CD1c-positive myeloid dendritic cell (primary cell): ENCODE results near the gene TMEM115.

Experiments
- DNase-seq: peaks from one replicate; pipeline ENCODE4 v3.0.0-alpha.2; 2016; ENCODE audit errors: extremely low spot score

Gene TMEM115

DNA sequence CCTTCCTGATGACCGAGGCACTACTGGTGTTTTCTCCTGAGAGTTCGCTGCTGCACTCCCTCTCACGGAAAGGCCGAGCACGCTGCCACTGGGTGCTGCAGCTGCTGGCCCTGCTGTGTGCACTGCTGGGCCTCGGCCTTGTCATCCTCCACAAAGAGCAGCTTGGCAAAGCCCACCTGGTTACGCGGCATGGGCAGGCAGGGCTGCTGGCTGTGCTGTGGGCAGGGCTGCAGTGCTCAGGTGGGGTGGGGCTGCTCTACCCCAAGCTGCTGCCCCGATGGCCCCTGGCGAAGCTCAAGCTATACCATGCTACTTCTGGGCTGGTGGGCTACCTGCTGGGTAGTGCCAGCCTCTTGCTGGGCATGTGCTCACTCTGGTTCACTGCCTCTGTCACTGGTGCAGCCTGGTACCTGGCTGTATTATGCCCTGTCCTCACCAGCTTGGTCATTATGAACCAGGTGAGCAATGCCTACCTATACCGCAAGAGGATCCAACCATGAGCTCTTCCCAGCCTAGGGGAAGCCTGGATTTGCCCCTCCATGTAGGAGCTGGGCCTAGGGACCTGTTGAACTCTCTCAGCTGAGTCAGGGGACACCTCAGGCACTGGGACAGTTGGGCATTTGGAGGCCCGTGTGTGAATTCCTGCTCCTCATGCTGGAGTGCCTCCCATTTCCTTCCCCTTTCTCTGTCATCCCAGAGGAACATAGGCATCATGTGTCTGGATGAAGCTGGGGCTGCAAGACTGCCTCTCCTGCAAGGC lies 5.9 kb downstream of the TMEM115 start:
- DNase-seq, result no peak

- peak; percentile 67 for DNase-seq
These were observed 6.5 kb downstream of the TMEM115 start for GRCh38 chr3:50352781-50353180.

GRCh38 chr3:50351323-50351697 lies 8.0 kb downstream of the TMEM115 start:
- no peak for DNase-seq

- DNase-seq, result peak; percentile 99
These were observed 8.6 kb downstream of the TMEM115 start, which contains the start of the genes CYB561D2 and NPRL2 for GRCh38 chr3:50350527-50351322. TSS of gene CYB561D2 (plus strand) at chr3:50350862. CDS start at chr3:50351434, 572 bp downstream. TSS of gene NPRL2 (minus strand) at chr3:50350775. CDS start at chr3:50350652, 123 bp downstream.

GRCh38 chr3:50350213-50350526 lies 9.2 kb downstream of the TMEM115 start:
- no peak for DNase-seq

DNA sequence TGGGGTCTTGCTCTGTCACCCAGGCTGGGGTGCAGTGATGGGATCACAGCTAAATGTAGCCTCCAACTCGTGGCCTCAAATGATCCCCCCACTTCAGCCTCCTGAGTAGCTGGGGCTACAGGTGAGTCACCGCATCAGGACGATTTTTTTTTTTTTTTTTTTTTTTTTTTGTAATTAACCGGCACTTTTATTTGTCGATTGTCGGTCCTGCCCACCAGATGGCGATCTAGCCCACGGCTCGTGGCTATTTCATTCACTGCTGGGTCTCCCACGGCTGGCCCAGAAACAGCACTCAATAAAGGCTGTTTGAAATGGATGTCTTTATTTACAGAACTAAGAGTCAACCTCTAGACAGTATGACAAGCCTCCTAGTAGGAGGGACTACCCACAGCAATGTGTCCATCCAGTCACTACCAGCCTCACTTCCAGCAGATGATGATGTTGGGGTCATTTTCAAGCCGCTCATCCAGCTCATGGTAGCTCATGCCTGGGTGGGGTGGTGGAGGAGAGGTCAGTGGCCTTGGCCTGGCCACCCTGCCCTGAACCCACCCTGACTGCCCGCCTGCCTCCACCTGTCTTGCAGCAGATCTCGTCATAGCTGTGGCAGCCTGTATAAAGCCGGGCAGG lies 12.0 kb downstream of the TMEM115 start:
- peak; percentile 87 for DNase-seq

GRCh38 chr3:50345586-50346234 lies 13.6 kb downstream of the TMEM115 start, which contains the start of gene ZMYND10:
TSS of gene ZMYND10 (minus strand) at chr3:50345732. CDS start at chr3:50345579, 153 bp downstream.
- peak; percentile 91 for DNase-seq

DNA sequence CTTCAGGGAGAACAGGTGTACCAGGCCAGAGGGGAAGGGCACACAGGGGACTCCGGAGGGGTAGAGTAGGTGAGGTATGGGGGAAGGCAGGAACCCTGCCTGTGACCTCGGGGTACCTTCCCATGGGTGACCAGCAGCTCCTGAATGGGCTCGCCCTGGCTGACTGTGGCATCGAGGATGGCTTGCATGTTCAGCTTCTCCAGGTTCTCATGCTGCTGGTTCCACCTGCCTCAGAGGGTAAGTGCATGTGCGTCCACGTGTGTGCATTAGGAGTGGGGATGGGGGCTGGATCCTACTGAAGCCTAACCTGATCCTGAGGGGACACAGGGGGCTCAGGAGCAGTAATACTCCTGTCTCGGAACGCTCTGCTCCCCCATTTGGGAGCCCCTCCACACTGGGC lies 14.3 kb downstream of the TMEM115 start:
- DNase-seq, result no peak

DNA sequence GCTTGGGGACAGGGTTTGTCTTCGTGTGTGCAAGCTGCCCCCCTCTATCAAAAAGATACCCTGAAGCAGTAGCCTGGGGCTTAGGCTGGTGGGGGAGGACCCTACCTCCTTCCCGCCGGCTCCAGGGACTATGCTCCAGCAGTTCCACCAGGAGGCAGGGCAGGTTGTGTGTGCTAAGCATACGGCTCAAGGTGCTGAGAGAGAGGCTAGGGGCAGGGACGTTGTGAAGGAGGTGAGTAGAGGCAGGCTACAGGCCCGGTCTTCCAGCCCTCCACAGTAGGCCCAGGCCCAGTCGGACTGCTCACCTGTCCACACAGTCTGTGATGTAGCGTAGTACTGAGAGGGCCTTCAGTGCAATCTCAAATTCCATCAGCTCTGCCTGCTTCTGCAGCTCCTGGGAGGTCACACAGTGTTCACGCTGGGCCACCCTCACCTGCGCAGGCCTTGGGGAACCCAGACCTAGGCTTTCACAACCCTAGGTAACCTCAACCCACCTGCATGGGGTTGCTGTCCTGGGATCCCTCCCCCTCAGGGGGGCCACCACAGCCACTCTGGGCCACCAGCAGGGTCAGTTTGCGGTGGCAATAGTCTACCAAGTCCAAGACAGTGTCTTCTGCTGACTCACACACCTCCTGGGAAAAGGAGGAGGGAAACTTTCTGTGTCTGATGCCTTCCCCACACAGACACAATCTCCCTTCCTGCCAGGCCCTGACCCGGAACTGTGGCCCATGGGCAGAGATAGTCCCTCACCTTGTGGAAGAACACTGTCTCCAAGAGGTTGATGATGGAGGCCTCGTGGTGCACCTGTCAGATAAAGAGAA lies 16.3 kb downstream of the TMEM115 start:
- DNase-seq, result no peak

DNA sequence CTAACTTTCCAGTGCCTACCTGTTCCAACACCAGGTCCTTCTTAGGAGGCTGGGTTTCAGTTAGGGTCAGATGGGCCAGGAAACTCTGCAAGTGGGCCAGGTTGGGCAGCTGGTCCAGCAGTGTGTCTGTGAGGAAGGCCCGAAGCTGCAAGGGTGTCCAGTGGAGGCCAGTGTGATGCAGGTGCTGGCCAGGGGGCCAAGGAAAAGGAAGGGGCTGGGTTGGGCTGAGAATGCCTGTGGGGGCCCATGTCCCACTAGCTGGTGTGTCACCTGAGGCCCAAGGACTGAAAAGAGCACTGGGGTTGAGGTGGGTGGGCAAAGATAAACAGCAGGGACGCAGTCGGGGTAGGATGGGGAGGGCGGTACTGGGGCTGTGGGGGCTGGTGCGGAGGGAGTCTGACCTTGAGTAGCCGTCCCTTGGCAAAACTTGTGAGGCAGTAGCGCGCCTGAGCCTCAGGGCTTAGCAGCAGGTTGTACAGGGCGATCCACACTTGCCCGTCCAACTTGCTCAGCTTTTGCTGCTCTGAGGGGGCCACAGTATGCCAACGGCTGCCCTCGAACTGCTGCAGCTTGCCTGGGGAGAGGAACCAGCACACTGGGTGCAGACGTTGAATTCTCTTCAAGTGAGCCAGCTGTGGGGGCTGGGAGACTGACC lies 17.2 kb downstream of the TMEM115 start:
- no peak for DNase-seq

DNA sequence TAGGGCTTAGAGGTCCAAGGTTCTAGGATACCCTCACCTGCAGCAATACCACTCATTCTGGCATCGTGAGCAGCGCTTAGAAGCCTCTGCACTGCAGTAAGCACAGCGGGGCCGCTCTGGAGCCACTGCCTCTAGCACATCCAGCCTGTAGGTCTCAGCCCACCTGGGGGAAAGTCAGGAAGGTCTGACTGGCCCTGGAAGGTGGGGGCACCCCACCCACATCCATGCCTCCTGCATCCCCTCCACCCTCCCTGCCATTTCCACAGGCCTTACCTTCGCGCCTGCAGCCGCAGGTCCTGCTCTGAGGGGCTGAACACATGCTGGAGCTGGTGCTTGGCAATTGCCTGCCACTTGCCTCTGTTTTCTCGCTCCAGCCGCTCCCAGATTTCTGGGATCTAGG lies 17.8 kb downstream of the TMEM115 start:
- no peak for DNase-seq

DNA sequence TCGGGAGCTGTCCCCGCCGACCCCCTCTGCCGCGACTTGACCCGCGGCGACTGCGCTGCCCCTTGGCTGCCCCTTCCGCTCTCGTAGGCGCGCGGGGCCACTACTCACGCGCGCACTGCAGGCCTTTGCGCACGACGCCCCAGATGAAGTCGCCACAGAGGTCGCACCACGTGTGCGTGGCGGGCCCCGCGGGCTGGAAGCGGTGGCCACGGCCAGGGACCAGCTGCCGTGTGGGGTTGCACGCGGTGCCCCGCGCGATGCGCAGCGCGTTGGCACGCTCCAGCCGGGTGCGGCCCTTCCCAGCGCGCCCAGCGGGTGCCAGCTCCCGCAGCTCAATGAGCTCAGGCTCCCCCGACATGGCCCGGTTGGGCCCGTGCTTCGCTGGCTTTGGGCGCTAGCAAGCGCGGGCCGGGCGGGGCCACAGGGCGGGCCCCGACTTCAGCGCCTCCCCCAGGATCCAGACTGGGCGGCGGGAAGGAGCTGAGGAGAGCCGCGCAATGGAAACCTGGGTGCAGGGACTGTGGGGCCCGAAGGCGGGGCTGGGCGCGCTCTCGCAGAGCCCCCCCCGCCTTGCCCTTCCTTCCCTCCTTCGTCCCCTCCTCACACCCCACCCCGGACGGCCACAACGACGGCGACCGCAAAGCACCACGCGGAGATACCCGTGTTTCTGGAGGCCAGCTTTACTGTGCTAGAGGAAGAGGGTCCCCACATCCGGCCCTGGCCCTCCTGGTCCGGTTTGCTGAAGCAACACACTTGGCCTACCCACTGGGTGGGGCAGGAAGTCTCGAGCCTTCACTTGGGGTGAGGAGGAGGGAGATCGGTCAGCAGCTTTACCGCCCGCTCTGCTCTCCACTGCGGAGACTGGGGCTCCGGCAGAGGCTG lies 18.6 kb downstream of the TMEM115 start, which contains the start of gene RASSF1:
TSS of gene RASSF1 (minus strand) at position 389 of the 882 bp plus-strand sequence. CDS start at position 358, 31 bp downstream.
- DNase-seq, result peak; percentile 87

DNA sequence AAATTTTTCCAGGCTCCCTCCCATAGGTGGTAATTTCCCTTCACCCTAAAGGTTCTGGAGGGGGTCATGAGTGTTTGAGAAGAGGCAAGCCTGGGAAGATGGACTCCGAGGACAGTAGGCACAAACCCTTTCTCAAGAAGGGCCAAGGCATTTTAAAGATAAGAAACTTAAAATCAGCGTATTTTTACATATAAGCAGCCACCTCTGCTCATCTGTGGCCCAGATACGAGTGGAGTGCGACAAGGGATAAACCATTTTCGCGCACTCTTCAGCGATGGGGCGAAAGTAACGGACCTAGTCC lies 19.2 kb downstream of the TMEM115 start:
- DNase-seq, result no peak

DNA sequence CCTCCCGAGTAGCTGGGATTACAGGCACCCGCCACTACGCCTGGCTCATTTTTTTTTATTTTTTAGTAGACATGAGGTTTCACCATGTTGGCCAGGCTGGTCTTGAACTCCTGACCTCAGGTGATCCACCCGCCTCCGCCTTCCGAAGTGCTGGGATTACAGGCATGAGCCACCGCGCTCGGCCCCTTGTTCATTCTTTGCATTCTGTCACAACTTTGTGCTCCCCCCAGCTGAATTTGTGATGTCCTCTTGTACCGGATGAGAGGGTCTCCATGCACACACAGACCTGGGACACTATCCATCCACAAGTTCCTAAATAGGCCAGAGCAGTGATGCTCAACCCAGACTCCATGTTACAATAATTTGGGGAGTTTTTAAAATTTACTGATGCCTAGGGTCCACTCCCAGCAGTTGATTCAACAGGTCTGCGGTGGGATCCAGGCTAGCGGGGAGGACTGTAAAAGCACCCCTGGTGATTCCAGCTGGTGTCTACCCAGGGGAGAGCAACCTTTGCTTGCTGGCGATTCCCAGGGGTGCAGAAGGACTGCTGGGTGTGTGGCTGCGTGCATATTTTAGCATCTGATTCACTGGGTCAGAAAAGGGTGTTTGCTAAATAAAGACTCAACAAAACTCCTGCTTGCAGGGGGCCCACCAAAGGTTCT lies 19.7 kb downstream of the TMEM115 start:
- DNase-seq, result no peak

- peak; percentile 71 for DNase-seq
These were observed 20.4 kb downstream of the TMEM115 start for GRCh38 chr3:50338965-50339364.

GRCh38 chr3:50337175-50337861 lies 22.0 kb downstream of the TMEM115 start:
- DNase-seq, result peak; percentile 99

DNA sequence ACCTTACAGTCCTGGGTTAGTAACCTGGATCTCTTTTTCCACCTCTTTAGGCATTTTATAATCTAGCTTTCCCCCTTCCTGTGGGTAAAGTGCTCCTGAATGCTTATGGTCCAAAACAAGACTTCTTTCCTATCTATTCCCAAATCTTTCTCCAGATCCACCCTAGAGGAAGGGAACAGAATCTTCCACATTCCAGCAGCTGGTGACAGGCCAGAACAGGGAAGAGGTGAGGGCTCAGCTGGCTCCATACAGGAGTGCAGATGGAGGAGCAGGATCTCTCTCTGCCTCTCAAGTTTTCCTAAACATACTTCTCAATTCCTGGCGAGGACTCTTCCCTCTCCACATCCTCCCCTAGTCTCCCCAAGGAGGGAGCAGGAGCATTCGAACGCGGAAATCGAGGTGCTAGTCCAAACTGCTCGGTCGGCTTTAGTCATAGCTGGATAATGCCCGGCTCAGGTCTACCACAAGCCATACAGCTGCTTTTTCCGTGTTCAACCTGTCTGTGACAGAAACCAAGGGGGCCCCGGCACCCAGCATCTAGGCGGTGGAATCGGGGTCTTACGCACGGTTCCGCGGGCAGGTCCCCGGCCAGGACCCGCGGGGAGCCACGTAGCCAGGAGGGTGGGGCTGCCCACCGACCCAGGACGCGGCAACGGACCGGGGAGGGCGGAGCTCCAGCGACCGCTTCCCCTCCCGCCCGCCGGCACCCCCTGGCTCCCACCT lies 22.7 kb downstream of the TMEM115 start:
- no peak for DNase-seq
